Ascending aorta (tissue), 2 donors: Measurements from ENCODE around the gene SDR39U1. TPM values are rescaled to one million over a fixed set of nuclear protein-coding genes. Genes with fewer than 3 reads are reported as not detected.

ENCODE experiments used
- DNase-seq, 2 donors: peaks; one replicate each; pipeline ENCODE4 v3.0.0-alpha.2; 2019; ENCODE audit warnings: low spot score in 2 of 2
- H3K27ac ChIP-seq, 2 donors: fragments of 200-600 bp; sonication (generic); one replicate each; pipeline ENCODE4 v1.5.1; 2016 to 2017; ENCODE audit warnings: mild to moderate bottlenecking in 1 of 2
- H3K27me3 ChIP-seq: fragments of 200-600 bp; sonication (generic); one replicate; pipeline ENCODE4 v1.5.1; 2017
- H3K36me3 ChIP-seq, 2 donors: fragments of 200-600 bp; sonication (generic); one replicate each; pipeline ENCODE4 v1.5.1; 2016
- H3K4me1 ChIP-seq, 2 donors: fragments of 200-600 bp; sonication (generic); one replicate each; pipeline ENCODE4 v1.5.1; 2016 to 2017; ENCODE audit warnings: mild to moderate bottlenecking in 1 of 2
- H3K4me3 ChIP-seq, 2 donors: fragments of 200-600 bp; sonication (generic); one replicate each; pipeline ENCODE4 v1.5.1; 2016 to 2017; ENCODE audit warnings: mild to moderate bottlenecking in 1 of 2
- H3K9me3 ChIP-seq, 2 donors: fragments of 200-600 bp; sonication (generic); one replicate each; pipeline ENCODE4 v1.5.1; 2016
- intact Hi-C: fragments of 100-400 bp; cut with DNase I; formaldehyde crosslinking; loops from one replicate; pipeline ENCODE4 v1.15.1; 2023
- total RNA-seq: library from RNA; depleted of rRNA; stranded (reverse); fragments of >200 nt; gene quantifications from one replicate; pipeline ENCODE4 v1.1.0, GENCODE V29; 2016
- TF ChIP-seq, protein P1 (sequence below), 3 experiments: fragments of 200-600 bp in 2 of 3; fragments of 450-650 bp in 1 of 3; sonication (generic) in 2 of 3; IDR thresholded peaks; one replicate each; pipeline ENCODE4 v1.5.1; 2016 to 2019; ENCODE audit warnings: antibody characterized with exemption in 3 of 3, mild to moderate bottlenecking in 1 of 3, moderate library complexity in 1 of 3

SDR39U1 gene
- total RNA-seq, 1 donor from 2014 or later, result 98.3 TPM

DNA sequence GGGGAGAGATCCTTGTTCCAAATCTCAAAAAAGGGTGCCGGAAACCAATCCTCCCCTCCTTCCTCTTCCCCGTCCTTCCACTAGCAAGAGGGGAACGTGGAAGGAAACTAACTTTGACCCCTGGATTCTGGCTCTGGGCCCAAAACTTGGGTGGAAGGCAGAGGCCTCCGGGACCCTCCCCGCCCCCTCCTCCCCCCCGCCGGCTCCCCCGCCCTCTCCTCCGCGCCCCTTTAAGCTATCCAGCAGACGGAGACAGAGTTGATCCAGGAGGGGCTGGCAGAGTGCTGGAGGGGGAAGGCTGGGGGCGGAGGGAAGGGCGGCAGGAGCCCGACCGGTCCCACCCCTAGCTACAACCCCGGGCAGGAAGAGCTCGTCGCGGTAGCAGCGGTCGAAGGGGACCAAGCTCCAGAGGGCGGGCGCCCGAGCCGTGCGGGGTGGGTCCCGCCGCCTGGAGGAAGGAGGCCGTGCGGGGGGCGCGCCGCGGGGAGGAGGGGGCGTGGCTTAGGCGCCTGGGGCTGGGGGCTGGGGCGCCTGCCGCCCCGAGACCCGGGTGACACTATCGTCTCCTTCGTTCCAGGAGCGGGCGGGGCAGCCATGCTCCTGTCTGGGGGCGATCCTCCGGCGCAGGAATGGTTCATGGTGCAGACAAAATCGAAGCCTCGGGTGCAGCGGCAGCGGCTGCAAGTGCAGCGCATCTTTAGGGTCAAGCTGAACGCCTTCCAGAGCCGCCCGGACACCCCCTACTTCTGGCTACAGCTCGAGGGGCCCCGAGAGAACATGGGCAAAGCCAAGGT, 43.7 kb downstream of the SDR39U1 start, which contains the start of gene NYNRIN:
TSS of gene NYNRIN (plus strand) at position 351 of the 794 bp plus-strand sequence. CDS start at position 595, 244 bp downstream.
- peaks cover 2 to 8% of the 10 kb centered on the region in 2 donors for H3K4me1 ChIP-seq
- H3K27me3 ChIP-seq, result no peaks in the 10 kb centered on the region
- intact Hi-C loops, result loop anchor here (1.0 to 2.0 kb wide), 3 partner anchors 29 to 32 kb away; partner anchors contain the start of genes CBLN3 and KHNYN
- H3K36me3 ChIP-seq, result no peaks in the 10 kb centered on the region
- no peaks in the 10 kb centered on the region for H3K9me3 ChIP-seq
- peak within 1 kb of the TSS; percentile 47 to 59 for H3K27ac ChIP-seq
- H3K4me3 ChIP-seq, result peak within 1 kb of the TSS; percentile 73 to 76
- TF ChIP-seq, protein P1, sequence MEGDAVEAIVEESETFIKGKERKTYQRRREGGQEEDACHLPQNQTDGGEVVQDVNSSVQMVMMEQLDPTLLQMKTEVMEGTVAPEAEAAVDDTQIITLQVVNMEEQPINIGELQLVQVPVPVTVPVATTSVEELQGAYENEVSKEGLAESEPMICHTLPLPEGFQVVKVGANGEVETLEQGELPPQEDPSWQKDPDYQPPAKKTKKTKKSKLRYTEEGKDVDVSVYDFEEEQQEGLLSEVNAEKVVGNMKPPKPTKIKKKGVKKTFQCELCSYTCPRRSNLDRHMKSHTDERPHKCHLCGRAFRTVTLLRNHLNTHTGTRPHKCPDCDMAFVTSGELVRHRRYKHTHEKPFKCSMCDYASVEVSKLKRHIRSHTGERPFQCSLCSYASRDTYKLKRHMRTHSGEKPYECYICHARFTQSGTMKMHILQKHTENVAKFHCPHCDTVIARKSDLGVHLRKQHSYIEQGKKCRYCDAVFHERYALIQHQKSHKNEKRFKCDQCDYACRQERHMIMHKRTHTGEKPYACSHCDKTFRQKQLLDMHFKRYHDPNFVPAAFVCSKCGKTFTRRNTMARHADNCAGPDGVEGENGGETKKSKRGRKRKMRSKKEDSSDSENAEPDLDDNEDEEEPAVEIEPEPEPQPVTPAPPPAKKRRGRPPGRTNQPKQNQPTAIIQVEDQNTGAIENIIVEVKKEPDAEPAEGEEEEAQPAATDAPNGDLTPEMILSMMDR (IDR thresholded peaks at IDR 0.05), result no peak
- peak in 1 of 2 donors; percentile 74 for DNase-seq

GRCh38 chr14:24398293-24398652, 44.3 kb downstream of the SDR39U1 start:
- no peaks in the 10 kb centered on the region for H3K27me3 ChIP-seq
- TF ChIP-seq, protein P1 (IDR thresholded peaks at IDR 0.05), result no peak
- no peak for DNase-seq
- H3K4me1 ChIP-seq, result peaks cover 2 to 8% of the 10 kb centered on the region in 2 donors
- peak overlapping the region; percentile 73 to 76 for H3K4me3 ChIP-seq
- no peaks in the 10 kb centered on the region for H3K36me3 ChIP-seq
- intact Hi-C loops, result loop anchor here (2.0 kb wide), 2 partner anchors 31 kb away; partner anchors contain the start of genes CBLN3 and KHNYN
- H3K27ac ChIP-seq, result peak overlapping the region; percentile 47 to 59
- H3K9me3 ChIP-seq, result no peaks in the 10 kb centered on the region

GRCh38 chr14:24397639-24398292, 44.8 kb downstream of the SDR39U1 start:
- TF ChIP-seq, protein P1 (IDR thresholded peaks at IDR 0.05), result no peak
- no peak for DNase-seq
- intact Hi-C loops, result loop anchor here (2.0 kb wide), 2 partner anchors 31 kb away; partner anchors contain the start of genes CBLN3 and KHNYN
- Histone ChIP-seq H3K27ac (peak overlapping the region; percentile 47 to 59), H3K27me3 (no peaks in the 10 kb centered on the region), H3K4me1 (peaks cover 2 to 8% of the 10 kb centered on the region in 2 donors), H3K9me3 (no peaks in the 10 kb centered on the region), H3K4me3 (peak overlapping the region in 1 of 2 donors; percentile 76), H3K36me3 (no peaks in the 10 kb centered on the region)

DNA sequence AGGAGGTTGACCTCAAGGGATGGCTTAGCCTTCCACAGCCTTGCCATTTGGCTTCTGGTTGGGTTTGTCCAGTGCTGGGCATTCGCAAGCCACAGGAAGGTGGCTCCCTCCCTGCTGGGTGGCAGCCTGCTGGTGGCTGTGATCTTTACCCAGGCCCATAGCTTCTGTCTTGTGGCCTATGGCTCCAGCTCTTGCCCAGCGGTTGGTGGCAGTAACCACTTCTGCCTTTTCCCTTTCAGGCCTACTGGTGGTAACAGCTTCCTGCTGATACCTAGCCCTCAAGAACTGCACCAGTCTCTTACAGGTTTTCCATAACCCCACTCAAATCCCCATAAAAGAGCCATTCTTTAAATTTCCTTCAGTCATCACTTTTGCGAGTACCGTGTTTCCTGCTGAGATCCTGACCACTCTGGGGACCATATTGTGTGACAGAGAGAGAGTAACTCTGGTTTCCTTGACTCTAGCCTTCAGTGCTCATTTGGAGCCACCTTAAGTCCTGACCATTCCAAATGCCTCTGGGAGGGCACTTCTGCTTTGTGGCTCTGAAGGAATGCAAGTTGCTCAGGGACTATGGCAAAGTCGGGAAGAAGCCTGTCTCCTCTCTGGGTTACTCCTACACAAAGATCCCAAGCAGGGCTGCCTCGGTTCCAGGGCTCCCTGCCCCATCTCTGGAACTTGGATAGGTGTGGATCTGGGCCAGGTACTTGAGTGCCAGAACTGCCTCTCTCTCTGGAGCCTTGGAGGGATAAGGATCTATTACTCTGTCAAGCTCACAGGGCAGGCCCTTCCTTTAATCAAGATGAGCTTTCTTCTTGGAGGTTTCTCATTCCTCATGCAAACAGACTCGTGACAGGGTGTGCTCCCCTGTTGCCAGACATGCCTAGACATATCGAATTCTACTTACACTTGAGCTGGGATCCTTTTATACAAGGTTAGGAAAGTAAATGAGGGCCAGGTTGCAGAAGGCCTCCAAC, 46.7 kb downstream of the SDR39U1 start:
- intact Hi-C loops, result no loop called here

More for the DNA sequence above, 46.7 kb downstream of the SDR39U1 start:
- Histone ChIP-seq H3K4me1 (peaks cover 2 to 8% of the 10 kb centered on the region in 2 donors), H3K36me3 (no peaks in the 10 kb centered on the region), H3K27me3 (no peaks in the 10 kb centered on the region), H3K27ac (no peak overlapping the region), H3K9me3 (no peaks in the 10 kb centered on the region), H3K4me3 (no peak overlapping the region)
- no peak for DNase-seq
- TF ChIP-seq, protein P1 (IDR thresholded peaks at IDR 0.05), result no peak
